DMS153 (cell line): ENCODE measurements around the gene C20orf202.

Experiments used
- DNase-seq: peaks from one replicate; lab custom pipeline; 2025; lab: John Stamatoyannopoulos, UW

C20orf202 gene

DNA sequence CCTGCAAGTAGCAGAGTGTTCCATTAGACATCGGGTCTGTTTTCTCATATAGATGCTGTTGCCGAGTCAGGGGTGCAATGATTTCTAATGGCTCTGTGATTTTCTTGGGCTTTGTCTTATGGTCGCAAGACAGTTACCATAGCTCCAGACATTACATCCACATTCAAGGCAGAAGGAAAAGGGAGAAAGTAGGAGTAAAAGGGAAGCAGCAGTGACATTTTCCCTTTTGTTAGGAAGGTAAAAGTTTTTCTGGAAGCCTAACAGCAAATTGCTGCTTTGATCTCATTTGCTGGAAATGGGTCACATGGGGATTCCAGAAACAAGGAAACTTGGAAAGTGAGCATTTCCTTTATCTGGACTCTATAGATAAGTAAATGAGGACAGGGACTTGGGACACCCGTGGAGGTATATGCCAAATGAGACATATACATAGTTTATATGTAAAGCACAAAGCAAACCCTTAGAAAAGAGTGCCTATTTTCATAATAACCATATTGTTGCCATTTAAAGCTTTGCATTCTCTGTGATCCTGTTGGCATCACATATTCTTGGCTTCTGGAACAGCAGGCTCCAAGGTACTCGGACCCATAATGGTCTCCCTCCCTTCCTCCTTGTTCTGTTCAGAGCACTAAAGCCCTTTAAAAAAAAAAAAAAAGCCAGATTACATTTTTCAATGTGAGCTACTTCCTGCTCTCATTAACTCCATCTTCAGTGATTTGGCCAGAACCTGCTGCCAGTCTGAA, at the start of gene C20orf202:
TSS of gene C20orf202 (plus strand) at position 693 of the 743 bp plus-strand sequence. CDS start 132 bp downstream, outside the sequence.
- DNase-seq, result no peak

GRCh38 chr20:1154226-1154625, 49.0 kb upstream of the C20orf202 start:
- no peak for DNase-seq

DNA sequence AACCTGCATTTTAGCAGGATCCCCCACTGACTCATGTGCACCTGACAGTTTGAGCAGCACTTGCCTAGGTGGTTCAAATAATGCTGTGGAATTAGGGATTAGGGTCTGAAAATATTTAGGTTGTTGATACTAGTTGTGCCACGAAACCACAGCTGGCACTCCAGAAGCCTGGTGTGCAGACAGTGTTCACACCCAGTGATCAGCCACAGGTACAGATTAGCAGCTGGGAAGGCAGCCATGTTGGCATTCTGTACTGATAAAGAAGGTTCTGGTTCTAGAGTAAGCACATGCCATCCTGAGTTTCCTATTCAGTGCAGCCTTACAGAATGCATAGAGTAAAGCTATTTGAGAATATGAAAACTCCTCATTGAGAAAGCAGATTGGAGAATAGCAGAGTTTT, 48.6 kb upstream of the C20orf202 start:
- no peak for DNase-seq

DNA sequence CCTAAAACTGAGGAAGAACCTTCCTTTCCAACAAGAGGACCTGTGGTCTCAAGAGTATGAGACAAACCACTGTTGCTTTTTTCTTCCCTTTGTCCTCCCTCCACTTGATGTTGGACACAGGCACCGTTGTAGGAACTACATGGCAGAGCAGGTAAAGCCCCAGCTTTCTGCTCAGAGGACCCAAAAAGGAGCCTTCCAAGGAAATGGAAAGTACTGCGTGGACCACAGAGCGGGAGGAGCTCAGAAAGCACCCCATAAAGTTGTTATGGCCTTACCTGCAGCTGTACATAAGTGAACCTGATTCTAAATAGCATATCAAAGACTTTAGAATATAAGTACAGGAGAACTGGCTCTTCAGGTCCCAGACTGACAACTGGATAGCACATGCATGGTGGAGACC, 47.9 kb upstream of the C20orf202 start:
- no peak for DNase-seq

DNA sequence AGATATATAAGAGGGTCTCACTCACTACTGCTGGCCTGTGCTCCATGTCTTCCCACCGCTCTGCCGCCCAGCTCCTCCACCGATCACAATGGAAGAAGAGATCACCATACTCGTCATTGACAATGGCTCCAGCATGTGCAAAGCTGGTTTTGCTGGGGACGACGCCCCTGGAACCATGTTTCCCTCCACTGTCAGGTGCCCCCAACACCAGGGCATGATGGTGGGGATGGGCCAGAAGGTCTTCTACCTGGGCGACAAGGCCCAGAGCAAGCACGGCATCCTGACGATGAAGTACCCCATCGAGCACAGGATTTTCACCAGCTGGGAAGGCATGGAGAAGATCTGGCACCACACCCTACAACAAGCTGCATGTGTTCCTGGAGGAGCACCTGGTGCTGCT, 42.8 kb upstream of the C20orf202 start:
- DNase-seq, result no peak

DNA sequence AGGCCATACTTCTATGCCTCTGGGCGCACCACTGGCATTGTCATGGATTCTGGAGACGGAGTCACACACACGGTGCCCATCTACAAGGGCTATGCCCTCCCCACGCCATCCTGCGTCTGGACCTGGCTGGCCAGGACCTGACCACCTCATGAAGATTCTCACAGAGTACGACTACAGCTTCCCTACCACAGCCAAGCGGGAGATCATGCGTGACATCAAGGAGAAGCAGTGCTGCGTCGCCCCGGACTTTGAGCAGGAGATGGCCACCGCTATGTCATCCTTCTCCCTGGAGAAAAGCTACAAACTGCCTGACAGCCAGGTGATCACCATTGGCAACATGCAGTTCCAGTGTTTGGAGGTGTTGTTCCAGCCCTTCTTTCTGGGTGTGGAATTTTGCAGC, 42.3 kb upstream of the C20orf202 start:
- no peak for DNase-seq

GRCh38 chr20:1163105-1163504, 40.1 kb upstream of the C20orf202 start:
- DNase-seq, result no peak

DNA sequence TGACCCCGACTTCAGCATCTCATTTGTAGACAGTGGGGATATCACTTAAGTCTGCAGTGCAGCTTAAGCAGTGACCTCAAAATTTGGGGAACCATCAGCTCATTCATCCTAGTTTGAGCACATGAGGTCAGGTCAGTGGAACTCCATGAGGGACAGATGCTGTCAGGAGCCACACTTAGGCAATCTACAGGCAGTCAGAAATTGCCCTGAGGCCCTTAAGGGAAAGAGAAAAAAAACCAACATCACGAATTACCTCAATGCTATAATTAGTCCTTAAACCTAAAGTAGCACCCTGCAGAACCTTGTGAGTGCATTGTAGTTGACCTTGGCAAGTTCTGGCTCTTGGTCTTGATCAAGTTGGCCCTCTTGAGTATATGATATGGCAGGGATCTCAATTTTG, 39.6 kb upstream of the C20orf202 start:
- no peak for DNase-seq

DNA sequence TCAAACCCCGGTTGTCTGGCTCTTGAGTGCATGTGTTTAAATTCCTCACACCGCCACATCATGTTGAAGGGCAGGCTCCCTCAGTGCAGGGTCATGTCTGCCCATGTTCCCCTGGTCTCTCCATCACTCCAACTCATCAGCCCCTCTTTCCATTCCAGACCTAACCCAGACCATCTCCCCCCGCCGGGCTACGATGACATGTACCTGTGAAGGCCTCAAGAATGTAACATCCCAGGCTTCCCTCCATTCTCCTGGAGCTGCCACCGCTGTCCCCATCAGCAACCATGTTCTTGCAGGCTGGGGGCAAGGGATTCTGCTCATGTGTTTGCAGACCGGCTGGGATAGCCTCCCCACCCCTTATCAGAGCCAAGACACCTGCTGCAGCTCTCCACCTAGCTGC, 38.4 kb upstream of the C20orf202 start:
- no peak for DNase-seq

GRCh38 chr20:1165521-1165920, 37.7 kb upstream of the C20orf202 start:
- no peak for DNase-seq

DNA sequence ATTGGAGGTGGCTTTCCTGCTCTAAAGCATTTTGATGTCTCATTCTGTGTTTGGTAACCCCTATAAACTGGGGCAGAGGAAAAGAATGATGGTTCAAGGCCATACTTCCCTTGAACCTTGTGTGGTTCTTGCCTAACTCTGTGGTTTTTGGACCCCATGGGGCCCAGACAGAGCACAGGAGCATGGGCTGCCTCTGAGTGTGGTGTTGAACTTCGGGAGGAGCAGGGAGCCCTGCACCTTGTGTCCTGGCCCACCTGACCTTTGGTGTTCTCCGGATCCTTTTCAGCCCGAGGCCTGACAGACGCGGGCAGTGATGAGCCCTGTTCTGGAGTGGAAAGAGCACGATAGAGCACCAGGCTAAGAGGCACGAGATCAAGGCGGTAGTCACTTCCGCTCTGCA, 37.3 kb upstream of the C20orf202 start:
- no peak for DNase-seq

GRCh38 chr20:1166948-1167720, 36.1 kb upstream of the C20orf202 start:
- no peak for DNase-seq

GRCh38 chr20:1169224-1169623, 34.0 kb upstream of the C20orf202 start:
- DNase-seq, result no peak

- no peak for DNase-seq
Observed at GRCh38 chr20:1171461-1172093, 31.7 kb upstream of the C20orf202 start.

- DNase-seq, result no peak
Observed at GRCh38 chr20:1173698-1174097, 29.6 kb upstream of the C20orf202 start.

- no peak for DNase-seq
Observed at GRCh38 chr20:1174787-1175186, 28.5 kb upstream of the C20orf202 start.

DNA sequence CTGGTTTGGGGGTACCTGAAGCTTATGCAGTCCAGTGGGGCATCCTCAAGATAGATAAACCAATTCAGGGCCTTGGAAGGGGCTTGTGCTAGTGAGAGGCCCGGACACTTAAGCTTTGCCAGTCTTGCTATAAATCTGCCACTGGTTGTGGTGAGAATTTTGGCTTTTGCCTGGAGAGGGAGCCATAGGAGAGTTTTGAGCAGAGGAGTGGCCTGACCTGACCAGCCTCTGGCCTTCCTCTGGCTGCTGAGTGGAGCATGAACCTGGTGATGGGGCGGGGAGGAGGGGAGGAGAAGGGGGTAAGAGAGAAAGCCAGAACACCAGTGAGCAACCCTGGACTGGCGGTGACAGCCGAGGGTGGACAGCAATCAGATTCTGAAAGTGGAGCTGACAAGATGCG, 25.6 kb upstream of the C20orf202 start:
- no peak for DNase-seq

GRCh38 chr20:1178103-1178502, 25.2 kb upstream of the C20orf202 start:
- DNase-seq, result no peak

DNA sequence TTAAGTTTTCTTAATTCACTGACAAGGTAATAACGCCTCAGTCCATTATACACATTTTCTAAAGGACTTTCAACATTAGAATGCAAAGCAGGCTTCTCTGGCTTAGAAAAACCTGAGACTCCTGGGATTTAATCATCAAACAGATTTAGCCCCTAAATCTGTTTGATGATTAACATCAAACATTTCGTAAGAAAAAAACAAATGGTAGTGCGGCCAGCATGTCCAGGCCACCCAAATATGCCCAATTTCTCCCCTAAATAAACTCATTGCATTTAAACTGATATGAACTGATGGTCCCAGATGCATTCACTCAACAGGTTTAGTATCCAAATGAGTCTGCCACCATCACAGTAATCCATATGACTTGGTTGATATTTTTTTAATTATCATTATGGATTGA, 24.6 kb upstream of the C20orf202 start:
- DNase-seq, result no peak

DNA sequence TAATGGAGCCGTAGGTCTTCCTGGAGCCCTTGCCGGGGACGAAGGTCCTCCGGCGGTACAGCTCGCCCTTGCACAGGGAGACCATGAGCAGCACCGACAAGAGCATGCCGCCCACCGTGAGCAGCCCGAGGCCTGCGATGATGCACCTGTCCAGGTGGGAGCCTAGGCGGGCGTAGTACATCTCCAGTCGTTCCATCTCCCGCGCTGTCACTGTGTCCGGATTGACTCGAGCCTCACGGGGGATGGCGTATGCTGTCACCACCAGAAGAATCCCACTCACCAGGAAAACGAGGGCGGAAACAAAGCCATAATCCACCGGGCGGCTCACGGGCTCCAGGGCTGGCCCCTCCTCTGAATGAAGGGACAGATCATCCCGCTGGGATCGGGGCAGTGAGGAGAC, 22.3 kb upstream of the C20orf202 start:
- DNase-seq, result no peak

GRCh38 chr20:1182106-1182505, 21.1 kb upstream of the C20orf202 start:
- no peak for DNase-seq

DNA sequence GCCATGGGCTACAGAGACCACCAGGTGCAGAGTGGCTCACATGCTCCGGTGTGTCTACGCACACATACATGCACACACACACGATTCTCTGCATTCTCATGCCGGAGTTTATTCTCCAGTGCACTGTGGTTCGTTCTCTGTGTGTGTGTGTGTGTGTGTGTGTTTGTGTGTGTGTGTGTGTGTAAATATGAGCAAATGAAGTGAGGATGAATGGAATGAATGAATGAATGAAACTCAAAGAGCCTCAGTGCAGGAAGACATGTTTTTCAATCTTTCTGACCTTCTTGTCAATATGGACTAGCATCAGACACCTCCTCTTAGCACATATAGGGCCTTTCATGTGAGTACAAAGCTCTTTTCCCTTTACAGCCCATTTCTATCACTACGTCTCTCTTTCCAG, 20.1 kb upstream of the C20orf202 start:
- DNase-seq, result no peak

DNA sequence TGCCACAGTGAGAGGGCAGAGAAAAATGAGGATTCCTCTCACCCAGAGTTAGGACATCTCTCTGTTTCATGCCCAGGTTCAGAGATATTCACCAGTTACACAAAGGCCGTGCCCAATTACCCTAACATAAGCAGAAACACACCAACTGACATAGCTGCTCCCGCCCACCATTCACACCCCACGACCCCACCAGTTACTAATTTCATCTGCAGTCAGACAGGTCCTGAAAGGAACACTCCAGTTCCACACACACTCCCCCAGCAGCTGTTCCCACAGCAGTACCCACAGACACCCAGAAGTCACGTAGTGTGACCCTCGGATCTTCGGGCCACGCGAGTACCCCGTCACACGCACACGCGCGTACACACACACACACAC, 19.0 kb upstream of the C20orf202 start:
- DNase-seq, result no peak
